CD4-positive, alpha-beta memory T cell (primary cell): ENCODE measurements around the gene ARFGEF2. TPM values are rescaled to one million over a fixed set of nuclear protein-coding genes. Genes with fewer than 3 reads are reported as not detected.
"Not testable (repeated sequence)": the region's sequence is repeated elsewhere in the genome, so short reads cannot be mapped to it uniquely, and the experiment has no call there.

ENCODE experiments used
- CTCF ChIA-PET: fragments of 350-600 bp; sonication (Branson Sonifier 250); formaldehyde crosslinking; loops from one replicate; lab custom pipeline; 2021; ENCODE audit warnings: inconsistent platforms; ENCODE audit not compliant: partially characterized antibody; lab: Charles Lee
- POLR2A ChIA-PET: fragments of 350-600 bp; sonication (Branson Sonifier 250); formaldehyde crosslinking; loops from one replicate; lab custom pipeline; 2021; ENCODE audit not compliant: partially characterized antibody; lab: Charles Lee
- DNase-seq, 5 donors: peaks; one replicate each; pipeline versions ENCODE4 v3.0.0 to v3.0.0-alpha.2; 2020 to 2022; ENCODE audit warnings: mixed read lengths in 1 of 5
- H3K27ac ChIP-seq: one replicate; pipeline ENCODE4 v1.7.0; 2013; ENCODE audit warnings: low read depth, low read length
- H3K27me3 ChIP-seq: 2 replicates; pipeline ENCODE4 v1.7.0; 2013; ENCODE audit warnings: mild to moderate bottlenecking, low read length, moderate library complexity; ENCODE audit not compliant: insufficient read depth
- H3K36me3 ChIP-seq: 2 replicates; pipeline ENCODE4 v1.7.0; 2013; ENCODE audit warnings: mild to moderate bottlenecking, low read length, moderate library complexity; ENCODE audit not compliant: insufficient read depth
- H3K4me1 ChIP-seq: 2 replicates; pipeline ENCODE4 v1.7.0; 2013; ENCODE audit warnings: mild to moderate bottlenecking, low read length, moderate library complexity; ENCODE audit not compliant: insufficient read depth
- H3K4me3 ChIP-seq, 2 donors: one replicate each; pipeline ENCODE4 v1.7.0; 2013; ENCODE audit warnings: low read length in 2 of 2, mild to moderate bottlenecking in 1 of 2
- H3K9me3 ChIP-seq, 2 donors: one replicate each; pipeline ENCODE4 v1.7.0; 2013; ENCODE audit warnings: low read length in 2 of 2, control low read depth in 1 of 2; ENCODE audit not compliant: control insufficient read depth in 1 of 2
- H3K27ac Mint-ChIP-seq, 7 donors: one replicate each; pipeline ENCODE4 v1.8.0; 2020 to 2021; ENCODE audit warnings: mixed read lengths in 7 of 7, mild to moderate bottlenecking in 6 of 7, inconsistent platforms in 3 of 7, moderate library complexity in 3 of 7
- H3K27me3 Mint-ChIP-seq, 2 donors: one replicate each; pipeline ENCODE4 v1.8.0; 2020 to 2021; ENCODE audit warnings: mixed read lengths in 2 of 2
- H3K36me3 Mint-ChIP-seq, 2 donors: one replicate each; pipeline ENCODE4 v1.8.0; 2020 to 2021; ENCODE audit warnings: mixed read lengths in 2 of 2, inconsistent platforms in 1 of 2, mild to moderate bottlenecking in 1 of 2
- H3K4me1 Mint-ChIP-seq, 4 donors: one replicate each; pipeline ENCODE4 v1.8.0; 2020 to 2021; ENCODE audit warnings: mixed read lengths in 4 of 4, mild to moderate bottlenecking in 1 of 4
- H3K4me3 Mint-ChIP-seq, 8 donors: one replicate each; pipeline ENCODE4 v1.8.0; 2020 to 2021; ENCODE audit warnings: mixed read lengths in 8 of 8, mild to moderate bottlenecking in 7 of 8, moderate library complexity in 6 of 8, inconsistent platforms in 3 of 8
- H3K9me3 Mint-ChIP-seq, 8 donors: one replicate each; pipeline ENCODE4 v1.8.0; 2020 to 2021; ENCODE audit warnings: mixed read lengths in 8 of 8, mild to moderate bottlenecking in 5 of 8, inconsistent platforms in 3 of 8, moderate library complexity in 1 of 8
- intact Hi-C: fragments of 100-400 bp; cut with micrococcal nuclease; formaldehyde crosslinking; loops from one replicate; pipeline ENCODE4 v1.15.1; 2023
- polyA plus RNA-seq, 2 donors: library from polyadenylated mRNA; unstranded; fragments of 300-500 nt; fragmentation: Illumina TruSeq; gene quantifications; one replicate each; pipeline ENCODE4 v1.2.3, GENCODE V29; 2021
- total RNA-seq, 2 experiments: library from RNA; stranded (reverse); gene quantifications; one replicate each; pipeline ENCODE4 v1.2.3, GENCODE V29; 2021

Gene ARFGEF2
- total and polyA plus RNA-seq, 4 experiments from 2014 or later, result 4.7 to 28.1 (median 18.4) TPM

- H3K27me3 ChIP-seq, result no peaks in the 10 kb centered on the region
- no peak overlapping the region for H3K27ac ChIP-seq
- H3K36me3 ChIP-seq, result no peaks in the 10 kb centered on the region
- Mint-ChIP-seq H3K36me3 (peaks cover 3% of the 10 kb centered on the region in 2 donors), H3K27me3 (no peaks in the 10 kb centered on the region), H3K27ac (no peak overlapping the region), H3K4me1 (peaks cover 21 to 24% (median 22%) of the 10 kb centered on the region in 4 donors), H3K4me3 (no peak overlapping the region), H3K9me3 (no peaks in the 10 kb centered on the region)
- POLR2A ChIA-PET, result no interaction called here
- H3K4me3 ChIP-seq, result no peak overlapping the region
- H3K4me1 ChIP-seq, result peaks cover 9% of the 10 kb centered on the region
- CTCF ChIA-PET, result no interaction called here
- intact Hi-C loops, result no loop called here
- DNase-seq, result no peak
- H3K9me3 ChIP-seq, result no peaks in the 10 kb centered on the region
Measured at GRCh38 chr20:48932375-48932941, 10.9 kb downstream of the ARFGEF2 start.

- no peaks in the 10 kb centered on the region for H3K9me3 Mint-ChIP-seq
- Histone ChIP-seq H3K36me3 (no peaks in the 10 kb centered on the region), H3K27ac (no peak overlapping the region), H3K4me1 (peaks cover 9% of the 10 kb centered on the region), H3K9me3 (no peaks in the 10 kb centered on the region), H3K27me3 (no peaks in the 10 kb centered on the region), H3K4me3 (no peak overlapping the region)
- peaks cover 3% of the 10 kb centered on the region in 2 donors for H3K36me3 Mint-ChIP-seq
- ChIA-PET CTCF (no interaction called here), POLR2A (no interaction called here)
- intact Hi-C loops, result no loop called here
- H3K4me1 Mint-ChIP-seq, result peaks cover 19 to 25% (median 24%) of the 10 kb centered on the region in 4 donors
- H3K27ac Mint-ChIP-seq, result peak overlapping the region in 3 of 7 donors; percentile 2 to 39 (median 30)
- no peak for DNase-seq
- no peak overlapping the region for H3K4me3 Mint-ChIP-seq
- no peaks in the 10 kb centered on the region for H3K27me3 Mint-ChIP-seq
Measured at GRCh38 chr20:48933017-48933766, 11.7 kb downstream of the ARFGEF2 start.

- CTCF ChIA-PET, H3K27me3 ChIP-seq, H3K4me1 ChIP-seq, H3K27ac ChIP-seq, H3K36me3 ChIP-seq, H3K9me3 ChIP-seq, POLR2A ChIA-PET, H3K4me3 ChIP-seq, H3K27me3 Mint-ChIP-seq, H3K4me3 Mint-ChIP-seq, intact Hi-C loops, DNase-seq, H3K36me3 Mint-ChIP-seq, H3K9me3 Mint-ChIP-seq: not testable (repeated sequence)
- peaks cover 18 to 27% (median 23%) of the 10 kb centered on the region in 4 donors for H3K4me1 Mint-ChIP-seq
- H3K27ac Mint-ChIP-seq, result peak overlapping the region in 1 of 7 donors; percentile 36
Measured at GRCh38 chr20:48934273-48934877, 12.9 kb downstream of the ARFGEF2 start.

GRCh38 chr20:48934966-48935365 lies 13.5 kb downstream of the ARFGEF2 start:
- H3K36me3 ChIP-seq, H3K27me3 Mint-ChIP-seq, POLR2A ChIA-PET, H3K36me3 Mint-ChIP-seq, H3K27me3 ChIP-seq, H3K4me1 ChIP-seq, DNase-seq, intact Hi-C loops, CTCF ChIA-PET, H3K9me3 Mint-ChIP-seq, H3K27ac ChIP-seq, H3K9me3 ChIP-seq, H3K4me3 ChIP-seq: not testable (repeated sequence)
- Mint-ChIP-seq H3K4me3 (peak overlapping the region in 1 of 8 donors; percentile 8), H3K27ac (peak overlapping the region in 2 of 7 donors; percentile 12 to 61), H3K4me1 (peaks cover 19 to 31% (median 25%) of the 10 kb centered on the region in 4 donors)

GRCh38 chr20:48936178-48936577 lies 14.7 kb downstream of the ARFGEF2 start:
- H3K27ac Mint-ChIP-seq, result not testable (repeated sequence)

DNA sequence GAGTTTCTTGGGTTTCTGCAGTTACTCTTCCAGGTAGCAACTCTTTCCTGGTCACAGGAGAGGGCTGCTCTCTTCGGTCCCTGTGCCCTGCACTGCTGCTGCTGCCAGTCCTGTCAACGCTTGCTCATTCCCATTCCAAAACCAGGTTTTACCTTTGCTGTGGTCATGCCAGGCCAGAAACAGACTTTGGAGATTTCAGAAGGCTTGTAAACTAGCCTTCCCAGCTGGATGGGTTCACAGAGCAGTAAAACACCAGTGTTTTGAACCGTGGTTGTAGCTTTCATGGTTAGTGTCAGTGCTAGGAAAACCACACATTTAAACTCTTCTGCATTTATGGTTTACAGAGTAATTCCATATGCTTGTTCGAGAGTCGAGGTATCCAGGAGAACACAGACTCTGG lies 16.2 kb downstream of the ARFGEF2 start:
- H3K4me3 Mint-ChIP-seq, result no peak overlapping the region
- CTCF ChIA-PET, result interaction anchor here (0.6 kb wide), 1 partner anchor 187 kb away, joined by 3 read pairs; no protein-coding TSS in a partner anchor

More at GRCh38 chr20:48936178-48936577, 14.7 kb downstream of the ARFGEF2 start:
- H3K4me3 ChIP-seq, POLR2A ChIA-PET, H3K27me3 ChIP-seq, H3K4me3 Mint-ChIP-seq, H3K27ac ChIP-seq, H3K27me3 Mint-ChIP-seq, H3K9me3 ChIP-seq, H3K36me3 Mint-ChIP-seq, intact Hi-C loops, CTCF ChIA-PET, H3K4me1 ChIP-seq, H3K9me3 Mint-ChIP-seq, H3K36me3 ChIP-seq, DNase-seq: not testable (repeated sequence)
- H3K4me1 Mint-ChIP-seq, result peaks cover 21 to 31% (median 27%) of the 10 kb centered on the region in 4 donors

DNA sequence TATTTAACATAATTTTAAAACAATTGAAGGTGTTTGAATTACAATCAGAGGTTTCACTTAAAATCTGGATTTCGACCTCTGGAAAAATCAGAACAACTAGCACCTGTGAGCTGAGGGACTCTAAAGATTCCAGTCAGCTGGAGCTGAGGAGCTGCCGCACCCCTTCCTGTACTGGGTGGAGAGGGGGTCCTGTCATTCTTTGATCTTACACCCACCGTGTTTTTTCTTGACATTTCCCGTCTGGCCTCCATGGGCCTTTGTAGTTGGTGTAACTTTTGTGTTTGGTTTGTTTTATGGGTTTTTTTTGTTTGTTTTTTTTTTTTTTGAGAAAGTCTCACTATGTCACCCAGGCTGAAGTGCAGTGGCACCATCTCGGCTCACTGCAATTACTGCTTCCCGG lies 17.2 kb downstream of the ARFGEF2 start:
- no peaks in the 10 kb centered on the region for H3K27me3 Mint-ChIP-seq
- CTCF ChIA-PET, result no interaction called here
- DNase-seq, result no peak
- no peak overlapping the region for H3K4me3 Mint-ChIP-seq
- POLR2A ChIA-PET, result interaction anchor here (0.9 kb wide), 1 partner anchor 16 kb away, joined by 3 read pairs; no protein-coding TSS in a partner anchor
- H3K9me3 Mint-ChIP-seq, result no peaks in the 10 kb centered on the region
- Histone ChIP-seq H3K9me3 (no peaks in the 10 kb centered on the region), H3K27ac (no peak overlapping the region), H3K36me3 (peaks cover 10% of the 10 kb centered on the region), H3K27me3 (no peaks in the 10 kb centered on the region), H3K4me3 (no peak overlapping the region), H3K4me1 (peaks cover 4% of the 10 kb centered on the region)
- peaks cover 13 to 25% of the 10 kb centered on the region in 2 donors for H3K36me3 Mint-ChIP-seq
- H3K4me1 Mint-ChIP-seq, result peaks cover 16 to 31% (median 25%) of the 10 kb centered on the region in 4 donors
- no peak overlapping the region for H3K27ac Mint-ChIP-seq
- intact Hi-C loops, result no loop called here

More for the DNA sequence above, 16.2 kb downstream of the ARFGEF2 start:
- H3K9me3 ChIP-seq, result no peaks in the 10 kb centered on the region
- Mint-ChIP-seq H3K4me1 (peaks cover 22 to 31% (median 27%) of the 10 kb centered on the region in 4 donors), H3K9me3 (no peaks in the 10 kb centered on the region), H3K36me3 (peaks cover 13 to 19% of the 10 kb centered on the region in 2 donors), H3K27ac (no peak overlapping the region), H3K27me3 (no peaks in the 10 kb centered on the region)
- intact Hi-C loops, result no loop called here
- POLR2A ChIA-PET, result no interaction called here
- H3K4me3 ChIP-seq, result no peak overlapping the region
- peaks cover 4% of the 10 kb centered on the region for H3K4me1 ChIP-seq
- no peak for DNase-seq
- peaks cover 6% of the 10 kb centered on the region for H3K36me3 ChIP-seq
- no peak overlapping the region for H3K27ac ChIP-seq
- H3K27me3 ChIP-seq, result no peaks in the 10 kb centered on the region
